Peyer's patch (tissue), 4 donors: Measurements from ENCODE around the gene ADM5.

Experiments
- POLR2A ChIP-seq, 2 donors: fragments of 450-650 bp; IDR thresholded peaks; one replicate each; pipeline ENCODE4 v1.5.1; 2017; ENCODE audit warnings: antibody characterized with exemption in 2 of 2, mild to moderate bottlenecking in 2 of 2, moderate library complexity in 2 of 2
- TF ChIP-seq, protein P1 (sequence below), 6 experiments: fragments of 450-650 bp in 4 of 6; fragments of 200-600 bp in 2 of 6; sonication (generic) in 1 of 6; IDR thresholded peaks; one replicate each; pipeline ENCODE4 v1.5.1; 2017 to 2019; ENCODE audit warnings: antibody characterized with exemption in 6 of 6, mild to moderate bottlenecking in 3 of 6, moderate library complexity in 1 of 6

- TF ChIP-seq, protein P1, sequence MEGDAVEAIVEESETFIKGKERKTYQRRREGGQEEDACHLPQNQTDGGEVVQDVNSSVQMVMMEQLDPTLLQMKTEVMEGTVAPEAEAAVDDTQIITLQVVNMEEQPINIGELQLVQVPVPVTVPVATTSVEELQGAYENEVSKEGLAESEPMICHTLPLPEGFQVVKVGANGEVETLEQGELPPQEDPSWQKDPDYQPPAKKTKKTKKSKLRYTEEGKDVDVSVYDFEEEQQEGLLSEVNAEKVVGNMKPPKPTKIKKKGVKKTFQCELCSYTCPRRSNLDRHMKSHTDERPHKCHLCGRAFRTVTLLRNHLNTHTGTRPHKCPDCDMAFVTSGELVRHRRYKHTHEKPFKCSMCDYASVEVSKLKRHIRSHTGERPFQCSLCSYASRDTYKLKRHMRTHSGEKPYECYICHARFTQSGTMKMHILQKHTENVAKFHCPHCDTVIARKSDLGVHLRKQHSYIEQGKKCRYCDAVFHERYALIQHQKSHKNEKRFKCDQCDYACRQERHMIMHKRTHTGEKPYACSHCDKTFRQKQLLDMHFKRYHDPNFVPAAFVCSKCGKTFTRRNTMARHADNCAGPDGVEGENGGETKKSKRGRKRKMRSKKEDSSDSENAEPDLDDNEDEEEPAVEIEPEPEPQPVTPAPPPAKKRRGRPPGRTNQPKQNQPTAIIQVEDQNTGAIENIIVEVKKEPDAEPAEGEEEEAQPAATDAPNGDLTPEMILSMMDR (IDR thresholded peaks at IDR 0.05), result no peak
- TF ChIP-seq POLR2A (IDR thresholded peaks at IDR 0.05), result peak; percentile 37 to 84
Observed at GRCh38 chr19:49677231-49677900, 12.0 kb upstream of the ADM5 start, which contains the start of gene PRMT1.
